ENCODE results near the gene C16orf86. TPM values are rescaled to one million over a fixed set of nuclear protein-coding genes. Genes with fewer than 3 reads are reported as not detected.

The C16orf86 gene
- total RNA-seq, 1 experiment from 2014 or later, result 0.79 TPM

GRCh38 chr16:67649494-67649931 is 17.1 kb upstream of the C16orf86 start (continued):
- TF ChIP-seq REST (IDR thresholded peaks at IDR 0.05; ENCODE audit: low read depth) (no peak), ZFX (IDR thresholded peaks at IDR 0.05) (no peak), SRF (IDR thresholded peaks at IDR 0.05; ENCODE audit: low read depth) (no peak), SIN3A (IDR thresholded peaks at IDR 0.05; ENCODE audit: low read depth) (no peak), JUND (IDR thresholded peaks at IDR 0.05) (no peak), RAD21 (IDR thresholded peaks at IDR 0.05; ENCODE audit: low read depth) (no peak), MAX (IDR thresholded peaks at IDR 0.05) (no peak)
- TF ChIP-seq, protein P1, sequence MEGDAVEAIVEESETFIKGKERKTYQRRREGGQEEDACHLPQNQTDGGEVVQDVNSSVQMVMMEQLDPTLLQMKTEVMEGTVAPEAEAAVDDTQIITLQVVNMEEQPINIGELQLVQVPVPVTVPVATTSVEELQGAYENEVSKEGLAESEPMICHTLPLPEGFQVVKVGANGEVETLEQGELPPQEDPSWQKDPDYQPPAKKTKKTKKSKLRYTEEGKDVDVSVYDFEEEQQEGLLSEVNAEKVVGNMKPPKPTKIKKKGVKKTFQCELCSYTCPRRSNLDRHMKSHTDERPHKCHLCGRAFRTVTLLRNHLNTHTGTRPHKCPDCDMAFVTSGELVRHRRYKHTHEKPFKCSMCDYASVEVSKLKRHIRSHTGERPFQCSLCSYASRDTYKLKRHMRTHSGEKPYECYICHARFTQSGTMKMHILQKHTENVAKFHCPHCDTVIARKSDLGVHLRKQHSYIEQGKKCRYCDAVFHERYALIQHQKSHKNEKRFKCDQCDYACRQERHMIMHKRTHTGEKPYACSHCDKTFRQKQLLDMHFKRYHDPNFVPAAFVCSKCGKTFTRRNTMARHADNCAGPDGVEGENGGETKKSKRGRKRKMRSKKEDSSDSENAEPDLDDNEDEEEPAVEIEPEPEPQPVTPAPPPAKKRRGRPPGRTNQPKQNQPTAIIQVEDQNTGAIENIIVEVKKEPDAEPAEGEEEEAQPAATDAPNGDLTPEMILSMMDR (IDR thresholded peaks at IDR 0.05 in 2 of 3, conservative IDR thresholded peaks at IDR 0.05 in 1 of 3; ENCODE audit: borderline replicate concordance in 1 of 3, insufficient read depth in 1 of 3, low read depth in 2 of 3, low read length in 2 of 3), result no peak

DNA sequence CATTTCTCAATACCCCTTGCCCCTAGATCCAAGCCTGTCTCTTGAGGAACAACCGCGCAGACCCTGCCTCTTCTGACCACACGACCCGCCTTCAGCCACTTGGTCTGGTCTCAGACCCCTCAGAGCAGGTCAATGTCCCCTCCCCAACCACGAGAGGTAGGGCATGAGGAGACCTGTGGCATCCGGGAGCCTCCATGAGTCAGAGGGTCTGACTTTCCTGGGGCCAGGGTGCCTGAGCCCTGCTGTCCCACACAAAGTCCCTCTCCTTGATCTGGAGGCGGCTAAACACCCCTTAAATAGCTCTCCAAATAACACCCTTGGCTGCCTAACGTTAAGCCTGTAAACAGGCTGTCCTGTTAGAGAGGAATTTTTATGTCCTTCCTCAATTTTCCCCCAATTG is 16.6 kb upstream of the C16orf86 start:
- no peak for TF ChIP-seq EZH2 (IDR thresholded peaks at IDR 0.05)
- TF ChIP-seq, protein P1 (IDR thresholded peaks at IDR 0.05 in 2 of 3, conservative IDR thresholded peaks at IDR 0.05 in 1 of 3; ENCODE audit: borderline replicate concordance in 1 of 3, insufficient read depth in 1 of 3, low read depth in 2 of 3, low read length in 2 of 3), result no peak
- no peak for TF ChIP-seq ELF1 (IDR thresholded peaks at IDR 0.05; ENCODE audit: borderline replicate concordance, low read depth)
- TF ChIP-seq POLR2A (IDR thresholded peaks at IDR 0.05; ENCODE audit: borderline replicate concordance, extremely low read depth, insufficient read depth, insufficient read length), result no peak
- no peak for TF ChIP-seq TCF7L2 (IDR thresholded peaks at IDR 0.05; ENCODE audit: borderline replicate concordance, extremely low read depth, insufficient read depth, insufficient read length)
- no peak for TF ChIP-seq REST (IDR thresholded peaks at IDR 0.05; ENCODE audit: low read depth)
- no peak for TF ChIP-seq EGR1 (IDR thresholded peaks at IDR 0.05; ENCODE audit: low read depth)
- DNase-seq (ENCODE audit: low read depth, low spot score) (no peak), ATAC-seq (no peak)
- H3K79me2 ChIP-seq (ENCODE audit: insufficient read depth, low read length), result peaks cover 2% of the 10 kb centered on the region; the same call in 1 of the 2 replicates
- intact Hi-C loops (cut with micrococcal nuclease), result no loop called here
- no peaks in the 10 kb centered on the region for H3K9me3 ChIP-seq (ENCODE audit: control insufficient read depth in 1 of 2, insufficient read depth in 1 of 2, low read depth in 1 of 2, low read length in 2 of 2)
- no peaks in the 10 kb centered on the region for H3K36me3 ChIP-seq (ENCODE audit: control insufficient read depth in 1 of 2, insufficient read depth in 2 of 2, low read length in 2 of 2)
- H4K20me1 ChIP-seq (ENCODE audit: insufficient read depth), result no peaks in the 10 kb centered on the region
- no peak overlapping the region for H3K4me2 ChIP-seq (ENCODE audit: low read length)
- BruUV-seq (replicated peaks), result no TSS peak
- no peaks in the 10 kb centered on the region for H3K9me2 ChIP-seq (ENCODE audit: insufficient read depth)
- RAD21 ChIA-PET (ENCODE audit: low non-redundant PET in 1 of 2, low total read pairs in 2 of 2, uncharacterized antibody in 2 of 2, unreplicated experiment in 2 of 2), result no interaction called here
- H3K27ac ChIP-seq (ENCODE audit: low read depth, low read length), result no peak overlapping the region
- peaks cover 0 to 13% of the 10 kb centered on the region in 2 experiments; a peak in 1 of 4 replicates for H3K4me1 ChIP-seq (ENCODE audit: control insufficient read depth in 1 of 2, insufficient read depth in 2 of 2, low read length in 2 of 2)
- no peak overlapping the region for H2AFZ ChIP-seq (ENCODE audit: low read depth, low read length, poor library complexity, severe bottlenecking)
- no peak overlapping the region for H3K4me3 ChIP-seq (replicated peaks in 1 of 2; ENCODE audit: low read depth in 1 of 2, low read length in 2 of 2)
- no peak overlapping the region for H3K9ac ChIP-seq (ENCODE audit: low read length)
- CTCF ChIA-PET, result no interaction called here
- POLR2A ChIA-PET, result no interaction called here
- H3K27me3 ChIP-seq (ENCODE audit: insufficient read depth, low read length), result no peaks in the 10 kb centered on the region

Measured in HCT116 (cell line).